ENCODE measurements around the gene LEFTY1. TPM values are rescaled to one million over a fixed set of nuclear protein-coding genes. Genes with fewer than 3 reads are reported as not detected.
A peak's percentile ranks its signal among the peaks of the same experiment; 100 is the strongest.

Gene LEFTY1
- total RNA-seq, 2 donors from 2014 or later: not detected

GRCh38 chr1:225861834-225862580, 26.9 kb downstream of the LEFTY1 start:
- ATAC-seq (replicated peaks): no peak
- H3K27me3 Mint-ChIP-seq: no peaks in the 10 kb centered on the region
- peak overlapping the region; percentile 8 for H3K27ac Mint-ChIP-seq
- peaks cover 100% of the 10 kb centered on the region for H3K36me3 Mint-ChIP-seq (ENCODE audit: low read depth)
- H3K4me1 Mint-ChIP-seq: peaks cover 21% of the 10 kb centered on the region
- no peak overlapping the region for H3K4me3 Mint-ChIP-seq
- H3K9me3 Mint-ChIP-seq: no peaks in the 10 kb centered on the region

- Mint-ChIP-seq H3K9me3 (no peaks in the 10 kb centered on the region), H3K27ac (peak overlapping the region; percentile 8), H3K4me1 (peaks cover 16% of the 10 kb centered on the region), H3K36me3 (ENCODE audit: low read depth) (peaks cover 99% of the 10 kb centered on the region), H3K4me3 (no peak overlapping the region), H3K27me3 (no peaks in the 10 kb centered on the region)
- no peak for ATAC-seq (replicated peaks)
These were observed 28.0 kb downstream of the LEFTY1 start for GRCh38 chr1:225860876-225861441.

- ATAC-seq (replicated peaks): no peak
- H3K27ac Mint-ChIP-seq: peak overlapping the region; percentile 52
- H3K4me1 Mint-ChIP-seq: peaks cover 14% of the 10 kb centered on the region
- no peak overlapping the region for H3K4me3 Mint-ChIP-seq
- H3K9me3 Mint-ChIP-seq: no peaks in the 10 kb centered on the region
- H3K27me3 Mint-ChIP-seq: no peaks in the 10 kb centered on the region
- peaks cover 99% of the 10 kb centered on the region for H3K36me3 Mint-ChIP-seq (ENCODE audit: low read depth)
These were observed 28.8 kb downstream of the LEFTY1 start for GRCh38 chr1:225860107-225860506.

GRCh38 chr1:225859151-225859550, 29.8 kb downstream of the LEFTY1 start:
- H3K9me3 Mint-ChIP-seq: no peaks in the 10 kb centered on the region
- H3K4me3 Mint-ChIP-seq: no peak overlapping the region
- H3K27me3 Mint-ChIP-seq: no peaks in the 10 kb centered on the region

DNA sequence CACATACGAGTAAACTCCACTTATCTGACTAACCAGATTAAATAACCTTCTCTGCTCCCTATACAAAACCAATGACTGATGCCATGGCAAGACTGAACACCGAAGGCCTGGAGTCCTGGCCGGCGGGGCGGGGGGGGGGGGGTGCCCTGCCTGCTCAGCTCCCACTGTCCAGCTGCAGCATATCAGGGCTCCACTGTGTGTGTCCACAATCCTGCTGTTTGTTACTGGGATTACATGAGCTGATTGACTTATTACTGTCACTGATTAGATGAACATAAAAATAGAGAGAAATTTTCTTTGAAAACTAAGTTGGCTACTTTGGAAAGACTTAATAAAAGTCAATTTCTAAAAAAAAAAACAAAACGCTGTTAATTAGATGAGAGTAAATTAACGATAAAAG, 31.7 kb downstream of the LEFTY1 start:
- no peaks in the 10 kb centered on the region for H3K9me3 Mint-ChIP-seq
- ATAC-seq (replicated peaks): no peak
- H3K27ac Mint-ChIP-seq: no peak overlapping the region
- H3K36me3 Mint-ChIP-seq (ENCODE audit: low read depth): peaks cover 99% of the 10 kb centered on the region
- H3K4me3 Mint-ChIP-seq: no peak overlapping the region
- H3K4me1 Mint-ChIP-seq: peaks cover 29% of the 10 kb centered on the region
- no peaks in the 10 kb centered on the region for H3K27me3 Mint-ChIP-seq

More at GRCh38 chr1:225859151-225859550, 29.8 kb downstream of the LEFTY1 start:
- Mint-ChIP-seq H3K27ac (no peak overlapping the region), H3K36me3 (ENCODE audit: low read depth) (peaks cover 99% of the 10 kb centered on the region), H3K4me1 (peaks cover 19% of the 10 kb centered on the region)
- no peak for ATAC-seq (replicated peaks)

- no peak for ATAC-seq (replicated peaks)
- Mint-ChIP-seq H3K9me3 (no peaks in the 10 kb centered on the region), H3K4me1 (peaks cover 32% of the 10 kb centered on the region), H3K27me3 (no peaks in the 10 kb centered on the region), H3K4me3 (no peak overlapping the region), H3K27ac (peak overlapping the region; percentile 80), H3K36me3 (ENCODE audit: low read depth) (peaks cover 97% of the 10 kb centered on the region)
These were observed 33.2 kb downstream of the LEFTY1 start for GRCh38 chr1:225855503-225856300.

- peak overlapping the region; percentile 83 for H3K27ac Mint-ChIP-seq
- H3K4me1 Mint-ChIP-seq: peaks cover 38% of the 10 kb centered on the region
- H3K36me3 Mint-ChIP-seq (ENCODE audit: low read depth): peaks cover 92% of the 10 kb centered on the region
- no peak overlapping the region for H3K4me3 Mint-ChIP-seq
- H3K27me3 Mint-ChIP-seq: no peaks in the 10 kb centered on the region
- ATAC-seq (replicated peaks): no peak
- no peaks in the 10 kb centered on the region for H3K9me3 Mint-ChIP-seq
These were observed 35.5 kb downstream of the LEFTY1 start for GRCh38 chr1:225853441-225853840.

DNA sequence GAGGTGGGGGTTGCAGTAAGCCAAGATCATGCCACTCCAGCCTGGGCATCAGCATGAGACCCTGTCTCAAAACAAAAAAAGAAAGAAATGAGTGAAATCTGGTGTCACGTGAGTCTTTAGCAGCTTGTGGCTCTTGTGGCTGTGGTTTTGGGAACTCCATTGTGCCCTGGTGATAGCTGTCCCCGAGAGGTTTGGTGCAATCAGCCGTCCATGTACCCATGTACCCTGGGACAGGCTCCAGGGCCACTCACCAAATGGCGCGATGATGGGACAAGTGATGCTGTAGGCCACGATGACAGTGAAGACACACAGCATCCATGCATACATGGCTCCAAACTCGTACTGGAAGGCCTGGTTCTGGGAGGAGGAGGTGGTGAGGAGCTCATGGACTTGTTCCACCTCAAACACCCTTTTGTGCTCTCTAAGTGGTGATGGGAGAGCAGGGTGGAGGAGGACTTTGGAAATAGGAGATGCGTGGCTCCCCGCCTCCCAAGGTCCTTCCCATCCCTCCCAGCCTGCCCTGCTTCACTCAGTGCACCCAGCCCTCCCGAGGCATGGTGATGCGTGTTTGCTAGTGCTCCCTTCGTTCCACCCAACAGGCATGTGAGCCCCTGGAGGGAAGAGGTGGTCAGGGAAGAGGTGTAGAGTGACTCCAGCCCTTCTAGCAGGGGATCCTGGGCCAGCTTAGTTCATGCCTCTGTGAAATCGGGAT, 36.4 kb downstream of the LEFTY1 start:
- Mint-ChIP-seq H3K9me3 (no peaks in the 10 kb centered on the region), H3K27me3 (no peaks in the 10 kb centered on the region), H3K4me1 (peaks cover 33% of the 10 kb centered on the region), H3K36me3 (ENCODE audit: low read depth) (peaks cover 90% of the 10 kb centered on the region), H3K4me3 (no peak overlapping the region), H3K27ac (peak overlapping the region; percentile 83)
- no peak for ATAC-seq (replicated peaks)

GRCh38 chr1:225851805-225852204, 37.1 kb downstream of the LEFTY1 start:
- Mint-ChIP-seq H3K27ac (peak overlapping the region; percentile 83), H3K9me3 (no peaks in the 10 kb centered on the region), H3K4me3 (no peak overlapping the region), H3K4me1 (peaks cover 33% of the 10 kb centered on the region), H3K27me3 (no peaks in the 10 kb centered on the region), H3K36me3 (ENCODE audit: low read depth) (peaks cover 83% of the 10 kb centered on the region)
- peak; percentile 48 for ATAC-seq (replicated peaks)

- no peak for ATAC-seq (replicated peaks)
- H3K27ac Mint-ChIP-seq: peak overlapping the region; percentile 80
- H3K4me1 Mint-ChIP-seq: peaks cover 25% of the 10 kb centered on the region
- H3K36me3 Mint-ChIP-seq (ENCODE audit: low read depth): peaks cover 78% of the 10 kb centered on the region
- no peak overlapping the region for H3K4me3 Mint-ChIP-seq
- H3K9me3 Mint-ChIP-seq: no peaks in the 10 kb centered on the region
- H3K27me3 Mint-ChIP-seq: no peaks in the 10 kb centered on the region
These were observed 38.6 kb downstream of the LEFTY1 start for GRCh38 chr1:225850370-225850769.

DNA sequence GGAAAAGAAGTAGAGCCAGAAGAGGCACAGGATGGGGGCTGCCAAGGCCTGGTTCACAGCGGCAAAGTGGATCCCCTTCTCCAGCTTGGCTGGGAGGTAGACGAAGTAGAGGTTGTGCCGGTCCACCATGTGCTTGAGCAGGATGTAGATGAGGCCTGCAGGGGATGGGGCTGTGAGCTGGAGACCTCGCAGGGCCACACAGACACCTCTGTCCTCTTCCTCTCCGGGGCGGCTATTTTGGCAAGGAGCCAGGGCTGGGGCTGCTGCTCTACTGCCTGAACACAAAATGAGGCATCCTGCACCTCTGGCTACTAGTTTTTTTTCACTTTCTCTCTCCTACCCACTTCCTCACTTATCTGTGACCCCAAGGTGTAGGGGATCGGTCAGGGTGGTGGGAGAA, 39.0 kb downstream of the LEFTY1 start:
- Mint-ChIP-seq H3K27ac (peak overlapping the region; percentile 80), H3K4me3 (no peak overlapping the region), H3K9me3 (no peaks in the 10 kb centered on the region), H3K36me3 (ENCODE audit: low read depth) (peaks cover 74% of the 10 kb centered on the region), H3K27me3 (no peaks in the 10 kb centered on the region), H3K4me1 (peaks cover 23% of the 10 kb centered on the region)
- no peak for ATAC-seq (replicated peaks)

GRCh38 chr1:225848030-225848955, 40.7 kb downstream of the LEFTY1 start:
- no peak overlapping the region for H3K4me3 Mint-ChIP-seq
- no peak for ATAC-seq (replicated peaks)
- H3K27me3 Mint-ChIP-seq: no peaks in the 10 kb centered on the region
- H3K9me3 Mint-ChIP-seq: no peaks in the 10 kb centered on the region
- peak overlapping the region; percentile 80 for H3K27ac Mint-ChIP-seq
- peaks cover 13% of the 10 kb centered on the region for H3K4me1 Mint-ChIP-seq
- H3K36me3 Mint-ChIP-seq (ENCODE audit: low read depth): peaks cover 57% of the 10 kb centered on the region

- no peak overlapping the region for H3K4me3 Mint-ChIP-seq
- H3K36me3 Mint-ChIP-seq (ENCODE audit: low read depth): peaks cover 51% of the 10 kb centered on the region
- peak overlapping the region; percentile 80 for H3K27ac Mint-ChIP-seq
- ATAC-seq (replicated peaks): no peak
- H3K4me1 Mint-ChIP-seq: peaks cover 13% of the 10 kb centered on the region
- H3K9me3 Mint-ChIP-seq: no peaks in the 10 kb centered on the region
- no peaks in the 10 kb centered on the region for H3K27me3 Mint-ChIP-seq
These were observed 41.3 kb downstream of the LEFTY1 start for GRCh38 chr1:225847610-225848009.
